Esophagus muscularis mucosa (tissue), 3 donors: Measurements from ENCODE around the gene CARF.
"Not testable (repeated sequence)": the region's sequence is repeated elsewhere in the genome, so short reads cannot be mapped to it uniquely, and the experiment has no call there.

Experiments
- CTCF ChIP-seq, 3 experiments: fragments of 200-600 bp in 2 of 3; fragments of 450-650 bp in 1 of 3; sonication (generic) in 2 of 3; IDR thresholded peaks; one replicate each; pipeline ENCODE4 v1.5.1; 2017 to 2019; ENCODE audit warnings: antibody characterized with exemption in 3 of 3, mild to moderate bottlenecking in 2 of 3, moderate library complexity in 1 of 3
- POLR2AphosphoS5 ChIP-seq, 2 donors: sonication (generic); formaldehyde crosslinking; IDR thresholded peaks; one replicate each; pipeline ENCODE4 v1.6.1; 2017; ENCODE audit warnings: antibody characterized with exemption in 2 of 2

- not testable (repeated sequence) for TF ChIP-seq POLR2AphosphoS5, CTCF (IDR thresholded peaks at IDR 0.05)
These were observed 1.8 kb upstream of the CARF start for GRCh38 chr2:202910250-202910649.
